ENCODE results near the gene PPP5C.
"Not testable (repeated sequence)": the region's sequence is repeated elsewhere in the genome, so short reads cannot be mapped to it uniquely, and the experiment has no call there.

The PPP5C gene

DNA sequence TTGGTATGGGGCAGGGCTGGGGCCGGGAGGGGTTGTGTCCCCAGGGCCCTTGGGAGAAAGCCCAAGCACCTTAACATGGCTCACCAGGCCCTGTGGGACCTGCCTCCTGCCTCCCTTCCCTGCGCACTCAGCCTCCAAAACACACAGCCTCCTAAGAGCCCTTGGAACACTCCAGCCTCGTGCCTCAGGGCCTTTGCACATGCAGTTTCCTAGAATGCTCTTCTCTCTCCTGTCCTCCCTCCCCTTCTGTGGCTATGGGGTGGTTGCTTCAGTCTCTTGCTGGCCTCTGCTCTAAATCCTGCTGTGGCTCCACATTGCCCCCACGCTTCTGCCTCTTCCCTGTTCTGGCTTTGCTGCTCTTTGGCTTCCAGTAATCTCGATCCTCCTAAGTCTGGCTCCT, 26.3 kb upstream of the PPP5C start:
- peaks cover 4% of the 10 kb centered on the region for H3K36me3 Mint-ChIP-seq
- H3K4me1 Mint-ChIP-seq (ENCODE audit: low read depth): no peaks in the 10 kb centered on the region
- peaks cover 4% of the 10 kb centered on the region for H3K9me3 Mint-ChIP-seq (ENCODE audit: low read depth)
- H3K27ac Mint-ChIP-seq: no peak overlapping the region
- H3K27me3 Mint-ChIP-seq: no peaks in the 10 kb centered on the region
- no peak overlapping the region for H3K4me3 Mint-ChIP-seq

DNA sequence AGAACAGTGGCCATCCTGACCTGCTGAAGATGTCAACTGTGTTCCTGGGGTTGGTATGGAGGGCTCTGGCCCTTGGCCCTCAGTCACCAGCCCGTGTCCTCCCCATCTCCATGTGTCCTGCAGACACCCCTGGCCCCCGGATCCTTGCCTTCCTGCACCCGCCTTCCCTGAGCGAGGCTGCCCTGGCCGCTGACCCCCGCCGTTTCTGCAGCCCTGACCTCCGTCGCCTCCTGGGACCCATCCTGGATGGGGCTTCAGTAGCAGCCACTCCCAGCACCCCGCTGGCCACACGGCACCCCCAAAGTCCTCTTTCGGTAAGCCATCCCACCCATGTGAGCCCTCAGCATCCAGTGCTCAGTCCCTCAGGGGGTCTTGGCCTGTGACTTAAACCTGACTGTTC, 25.2 kb upstream of the PPP5C start:
- Mint-ChIP-seq H3K27ac (no peak overlapping the region), H3K36me3 (peaks cover 6% of the 10 kb centered on the region)

GRCh38 chr19:46323227-46323626, 23.7 kb upstream of the PPP5C start:
- H3K27me3 Mint-ChIP-seq; H3K9me3 Mint-ChIP-seq (ENCODE audit: low read depth); H3K4me3 Mint-ChIP-seq; H3K27ac Mint-ChIP-seq; H3K4me1 Mint-ChIP-seq (ENCODE audit: low read depth); H3K36me3 Mint-ChIP-seq: not testable (repeated sequence)

More for the DNA sequence above, 25.2 kb upstream of the PPP5C start:
- Mint-ChIP-seq H3K27me3 (no peaks in the 10 kb centered on the region), H3K4me3 (no peak overlapping the region), H3K9me3 (ENCODE audit: low read depth) (peaks cover 6% of the 10 kb centered on the region), H3K4me1 (ENCODE audit: low read depth) (no peaks in the 10 kb centered on the region)

GRCh38 chr19:46324277-46324676, 22.6 kb upstream of the PPP5C start:
- Mint-ChIP-seq H3K9me3 (ENCODE audit: low read depth) (peaks cover 6% of the 10 kb centered on the region), H3K4me3 (no peak overlapping the region), H3K27ac (no peak overlapping the region), H3K4me1 (ENCODE audit: low read depth) (no peaks in the 10 kb centered on the region), H3K36me3 (peaks cover 10% of the 10 kb centered on the region), H3K27me3 (no peaks in the 10 kb centered on the region)

GRCh38 chr19:46326608-46327007, 20.3 kb upstream of the PPP5C start:
- Mint-ChIP-seq H3K36me3 (peaks cover 12% of the 10 kb centered on the region), H3K4me1 (ENCODE audit: low read depth) (no peaks in the 10 kb centered on the region), H3K27ac (no peak overlapping the region), H3K9me3 (ENCODE audit: low read depth) (peaks cover 9% of the 10 kb centered on the region), H3K4me3 (no peak overlapping the region), H3K27me3 (peaks cover 2% of the 10 kb centered on the region)

GRCh38 chr19:46328079-46328478, 18.8 kb upstream of the PPP5C start:
- H3K36me3 Mint-ChIP-seq: peaks cover 12% of the 10 kb centered on the region
- peaks cover 2% of the 10 kb centered on the region for H3K27me3 Mint-ChIP-seq
- no peak overlapping the region for H3K4me3 Mint-ChIP-seq
- peaks cover 9% of the 10 kb centered on the region for H3K9me3 Mint-ChIP-seq (ENCODE audit: low read depth)
- no peak overlapping the region for H3K27ac Mint-ChIP-seq
- H3K4me1 Mint-ChIP-seq (ENCODE audit: low read depth): no peaks in the 10 kb centered on the region

DNA sequence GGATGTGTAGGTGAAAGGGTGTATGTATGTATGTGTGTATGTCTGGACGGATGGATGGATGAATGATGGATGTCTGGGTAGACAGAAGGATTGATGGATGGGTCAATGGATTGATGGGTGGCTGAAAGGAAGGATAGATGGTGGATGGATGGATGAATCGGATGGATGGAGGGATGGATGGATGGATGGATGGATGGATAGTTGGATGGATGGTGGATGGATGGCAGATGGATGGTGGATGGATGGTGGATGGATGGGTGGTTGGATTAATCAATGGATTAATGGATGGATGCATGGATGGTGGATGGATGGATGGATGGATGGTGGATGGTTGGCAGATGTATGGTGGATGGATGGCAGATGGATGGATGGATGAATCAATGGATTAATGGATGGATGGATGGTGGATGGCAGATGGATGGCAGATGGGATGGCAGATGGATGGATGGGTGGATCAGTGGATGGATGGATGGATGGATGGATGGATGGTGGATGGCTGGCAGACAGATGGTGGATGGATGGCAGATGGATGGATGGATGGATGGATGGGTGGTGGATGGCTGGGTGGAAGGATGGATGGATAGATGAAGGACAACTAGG, 16.5 kb upstream of the PPP5C start:
- Mint-ChIP-seq H3K4me1 (ENCODE audit: low read depth) (no peaks in the 10 kb centered on the region), H3K27me3 (peaks cover 5% of the 10 kb centered on the region), H3K4me3 (no peak overlapping the region), H3K9me3 (ENCODE audit: low read depth) (peaks cover 7% of the 10 kb centered on the region), H3K36me3 (peaks cover 9% of the 10 kb centered on the region), H3K27ac (no peak overlapping the region)

GRCh38 chr19:46337487-46337886, 9.4 kb upstream of the PPP5C start:
- Mint-ChIP-seq H3K9me3 (ENCODE audit: low read depth) (no peaks in the 10 kb centered on the region), H3K4me1 (ENCODE audit: low read depth) (no peaks in the 10 kb centered on the region), H3K27ac (no peak overlapping the region), H3K27me3 (peaks cover 4% of the 10 kb centered on the region), H3K4me3 (no peak overlapping the region), H3K36me3 (no peaks in the 10 kb centered on the region)

DNA sequence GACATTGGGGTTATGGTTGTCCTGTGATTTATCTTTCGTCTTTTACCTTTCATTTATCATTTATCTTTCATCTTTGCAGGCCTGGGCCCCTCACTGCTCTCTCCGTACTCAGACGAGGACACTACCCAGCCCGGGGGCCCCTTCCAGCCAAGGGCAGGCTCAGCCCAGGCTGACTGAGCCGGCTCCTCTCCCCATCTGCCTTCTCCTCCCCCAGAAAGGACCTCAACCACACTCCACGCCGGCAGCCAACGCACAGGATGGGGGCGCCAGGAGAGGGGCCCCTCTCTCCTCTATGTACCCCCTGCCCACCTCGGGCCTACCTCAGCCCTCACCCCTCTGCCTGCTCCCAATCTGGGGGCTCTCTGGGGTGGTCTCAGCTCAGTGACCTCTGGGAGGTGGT, 7.4 kb upstream of the PPP5C start:
- H3K36me3 Mint-ChIP-seq: no peaks in the 10 kb centered on the region
- no peaks in the 10 kb centered on the region for H3K9me3 Mint-ChIP-seq (ENCODE audit: low read depth)
- H3K27ac Mint-ChIP-seq: no peak overlapping the region
- no peaks in the 10 kb centered on the region for H3K4me1 Mint-ChIP-seq (ENCODE audit: low read depth)
- peaks cover 2% of the 10 kb centered on the region for H3K27me3 Mint-ChIP-seq
- no peak overlapping the region for H3K4me3 Mint-ChIP-seq

- H3K9me3 Mint-ChIP-seq (ENCODE audit: low read depth): no peaks in the 10 kb centered on the region
- H3K27me3 Mint-ChIP-seq: peaks cover 2% of the 10 kb centered on the region
- H3K36me3 Mint-ChIP-seq: no peaks in the 10 kb centered on the region
- H3K4me1 Mint-ChIP-seq (ENCODE audit: low read depth): no peaks in the 10 kb centered on the region
- H3K27ac Mint-ChIP-seq: no peak overlapping the region
- no peak overlapping the region for H3K4me3 Mint-ChIP-seq
These were observed 6.7 kb upstream of the PPP5C start for GRCh38 chr19:46340051-46340659.

- Mint-ChIP-seq H3K4me3 (no peak overlapping the region), H3K27me3 (peaks cover 2% of the 10 kb centered on the region), H3K9me3 (ENCODE audit: low read depth) (no peaks in the 10 kb centered on the region), H3K4me1 (ENCODE audit: low read depth) (peaks cover 8% of the 10 kb centered on the region), H3K36me3 (no peaks in the 10 kb centered on the region), H3K27ac (no peak overlapping the region)
These were observed 5.0 kb upstream of the PPP5C start for GRCh38 chr19:46341937-46342336.

GRCh38 chr19:46344363-46344762, 2.5 kb upstream of the PPP5C start:
- no peaks in the 10 kb centered on the region for H3K9me3 Mint-ChIP-seq (ENCODE audit: low read depth)
- no peak overlapping the region for H3K27ac Mint-ChIP-seq
- no peak overlapping the region for H3K4me3 Mint-ChIP-seq
- H3K36me3 Mint-ChIP-seq: peaks cover 3% of the 10 kb centered on the region
- peaks cover 2% of the 10 kb centered on the region for H3K27me3 Mint-ChIP-seq
- H3K4me1 Mint-ChIP-seq (ENCODE audit: low read depth): peaks cover 29% of the 10 kb centered on the region

DNA sequence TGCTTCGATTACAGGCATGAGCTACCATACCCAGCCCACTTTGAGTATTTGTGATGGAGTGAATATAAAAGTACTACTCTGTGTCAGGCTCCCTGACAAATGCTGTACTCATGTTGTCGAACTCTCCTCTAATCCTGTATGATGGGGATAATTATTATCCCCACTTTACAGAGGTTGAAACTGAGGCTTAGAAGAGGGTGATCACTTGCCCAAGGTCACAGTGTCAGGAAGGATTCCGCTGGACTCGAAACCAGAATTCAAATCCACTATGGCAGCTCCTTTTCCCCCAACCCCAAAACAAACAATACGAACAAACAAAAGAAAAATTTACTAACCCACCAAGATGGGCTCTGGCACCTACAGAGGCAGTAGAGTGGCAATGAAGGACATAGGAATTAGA, 1.7 kb upstream of the PPP5C start:
- Mint-ChIP-seq H3K36me3 (peaks cover 3% of the 10 kb centered on the region), H3K27ac (no peak overlapping the region), H3K9me3 (ENCODE audit: low read depth) (no peaks in the 10 kb centered on the region), H3K4me1 (ENCODE audit: low read depth) (peaks cover 36% of the 10 kb centered on the region), H3K4me3 (peak overlapping the region; percentile 97), H3K27me3 (peaks cover 2% of the 10 kb centered on the region)

- Mint-ChIP-seq H3K4me3 (peak overlapping the region; percentile 97), H3K36me3 (peaks cover 7% of the 10 kb centered on the region)
These were observed 641 bp downstream of the PPP5C start for GRCh38 chr19:46347572-46347883.

GRCh38 chr19:46347985-46348384, 1.1 kb downstream of the PPP5C start:
- Mint-ChIP-seq H3K27me3 (no peaks in the 10 kb centered on the region), H3K4me1 (ENCODE audit: low read depth) (peaks cover 53% of the 10 kb centered on the region), H3K9me3 (ENCODE audit: low read depth) (no peaks in the 10 kb centered on the region), H3K27ac (peak overlapping the region; percentile 90), H3K36me3 (peaks cover 7% of the 10 kb centered on the region), H3K4me3 (peak overlapping the region; percentile 97)

More at GRCh38 chr19:46347572-46347883, 641 bp downstream of the PPP5C start:
- H3K27me3 Mint-ChIP-seq: no peaks in the 10 kb centered on the region
- H3K4me1 Mint-ChIP-seq (ENCODE audit: low read depth): peaks cover 53% of the 10 kb centered on the region
- H3K27ac Mint-ChIP-seq: peak overlapping the region; percentile 90
- no peaks in the 10 kb centered on the region for H3K9me3 Mint-ChIP-seq (ENCODE audit: low read depth)

GRCh38 chr19:46349311-46349993, 2.6 kb downstream of the PPP5C start:
- H3K36me3 Mint-ChIP-seq: peaks cover 7% of the 10 kb centered on the region
- peak overlapping the region; percentile 95 for H3K27ac Mint-ChIP-seq
- peaks cover 53% of the 10 kb centered on the region for H3K4me1 Mint-ChIP-seq (ENCODE audit: low read depth)
- peak overlapping the region; percentile 97 for H3K4me3 Mint-ChIP-seq
- no peaks in the 10 kb centered on the region for H3K9me3 Mint-ChIP-seq (ENCODE audit: low read depth)
- no peaks in the 10 kb centered on the region for H3K27me3 Mint-ChIP-seq

All from activated naive CD8-positive, alpha-beta T cell (primary cell).